GM08714 (cell line): ENCODE measurements around the gene ACKR2.
"Not testable (repeated sequence)": the region's sequence is repeated elsewhere in the genome, so short reads cannot be mapped to it uniquely, and the experiment has no call there.

Experiments
- H3K4me3 ChIP-seq: fragments of 200-500 bp; sonication (Bioruptor generic); 2 replicates; pipeline ENCODE4 v1.5.1; 2014; ENCODE audit warnings: mild to moderate bottlenecking, low read length, inconsistent platforms
- ZNF274 ChIP-seq: IDR thresholded peaks from 2 replicates; pipeline ENCODE4 v1.6.1; 2012; ENCODE audit warnings: mild to moderate bottlenecking, low read depth, low read length

ACKR2 gene

DNA sequence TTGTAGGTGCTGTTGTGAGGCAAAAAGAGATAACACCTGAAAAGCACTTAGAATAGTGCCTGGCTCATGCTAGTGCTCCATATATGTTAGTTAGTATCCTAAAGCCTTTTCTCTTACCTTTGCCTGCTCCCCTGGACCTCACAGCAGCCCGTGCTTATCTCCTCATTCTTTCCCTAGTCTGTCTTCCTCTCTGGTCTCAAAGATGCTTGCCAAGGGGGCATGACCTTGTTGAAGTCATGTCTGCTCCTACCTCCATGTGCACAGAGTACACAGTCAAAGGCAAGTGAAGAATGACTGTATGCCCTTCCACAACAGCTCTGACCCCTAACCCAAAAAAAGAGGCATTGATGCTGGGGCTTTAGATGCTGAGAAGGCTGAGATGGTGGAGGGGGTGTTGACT is 67.2 kb downstream of the ACKR2 start:
- H3K4me3 ChIP-seq = no peak overlapping the region
- no peak for TF ChIP-seq ZNF274

DNA sequence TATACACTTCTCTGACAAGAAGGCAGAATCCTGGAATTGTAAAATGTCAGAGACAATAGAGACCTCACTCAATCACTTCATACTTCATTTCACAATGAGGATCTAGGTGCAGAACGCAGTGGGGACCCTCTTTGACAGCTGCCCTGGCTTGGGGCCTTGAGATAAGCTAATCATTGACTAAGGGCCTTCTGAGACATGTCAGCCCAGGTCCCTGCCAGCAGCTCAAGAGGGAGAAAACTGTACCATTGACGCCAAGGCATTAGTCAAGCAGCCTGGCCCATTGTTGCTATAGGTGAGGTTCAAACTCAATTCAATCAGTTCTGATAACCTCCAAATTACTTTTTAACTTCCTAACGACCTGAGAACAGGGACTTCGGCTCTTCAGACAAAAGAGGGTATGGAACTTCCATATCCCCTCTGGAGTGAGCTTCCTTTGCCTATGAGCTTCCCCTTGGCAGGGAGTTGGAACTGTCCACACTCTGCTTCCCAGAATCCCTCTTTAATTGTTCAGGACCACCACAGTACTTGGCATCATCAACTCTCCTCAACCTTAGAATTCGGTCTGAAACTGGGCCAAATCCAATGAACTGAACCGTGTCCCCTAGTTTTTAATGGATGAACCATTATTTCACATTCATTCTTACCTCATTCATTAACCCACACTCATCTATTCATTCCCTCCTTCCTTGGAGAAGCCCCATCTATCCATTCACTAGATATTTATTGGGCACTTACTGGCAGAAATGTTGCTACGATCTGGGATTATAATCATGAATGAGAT is 67.9 kb downstream of the ACKR2 start:
- no peak for TF ChIP-seq ZNF274

DNA sequence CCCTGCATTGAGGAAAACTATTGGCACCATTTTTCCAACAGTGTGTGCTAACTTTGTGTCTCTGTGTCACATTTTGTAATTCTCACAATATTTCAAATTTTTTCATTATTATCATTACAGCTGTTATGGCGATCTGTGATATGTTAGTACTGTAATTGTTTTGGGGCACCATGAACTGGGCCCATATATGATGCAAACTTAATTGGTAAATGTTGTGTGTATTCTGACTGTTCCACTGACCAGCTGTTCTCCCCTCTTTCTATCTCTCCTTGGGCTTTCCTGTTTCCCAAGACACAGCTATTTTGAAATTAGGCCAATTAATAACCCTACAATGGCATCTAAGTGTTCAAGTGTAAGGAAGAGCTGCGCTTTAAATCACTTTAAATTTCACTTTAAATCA is 68.6 kb downstream of the ACKR2 start:
- TF ChIP-seq ZNF274 = no peak
- no peak overlapping the region for H3K4me3 ChIP-seq

More for the DNA sequence above, 67.9 kb downstream of the ACKR2 start:
- no peak overlapping the region for H3K4me3 ChIP-seq

DNA sequence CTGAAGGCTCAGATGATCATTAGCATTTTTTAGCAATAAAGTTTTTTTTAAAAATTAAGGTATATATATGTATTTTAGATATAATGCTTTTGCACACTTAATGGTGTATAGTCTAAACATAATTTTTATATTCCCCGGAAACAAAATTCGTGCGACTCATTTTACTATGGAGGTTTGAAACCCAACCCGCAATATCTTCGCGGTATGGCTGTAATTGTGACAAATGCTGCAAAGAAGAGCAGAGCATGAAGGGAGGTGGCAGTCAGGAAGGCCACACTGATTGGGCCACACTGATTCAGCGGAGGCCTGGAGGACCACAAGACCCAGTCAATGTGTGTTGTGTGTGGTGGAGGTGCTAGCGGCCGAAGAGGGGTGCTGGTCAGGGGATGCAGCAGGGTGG is 70.9 kb downstream of the ACKR2 start:
- no peak overlapping the region for H3K4me3 ChIP-seq
- TF ChIP-seq ZNF274 = no peak

DNA sequence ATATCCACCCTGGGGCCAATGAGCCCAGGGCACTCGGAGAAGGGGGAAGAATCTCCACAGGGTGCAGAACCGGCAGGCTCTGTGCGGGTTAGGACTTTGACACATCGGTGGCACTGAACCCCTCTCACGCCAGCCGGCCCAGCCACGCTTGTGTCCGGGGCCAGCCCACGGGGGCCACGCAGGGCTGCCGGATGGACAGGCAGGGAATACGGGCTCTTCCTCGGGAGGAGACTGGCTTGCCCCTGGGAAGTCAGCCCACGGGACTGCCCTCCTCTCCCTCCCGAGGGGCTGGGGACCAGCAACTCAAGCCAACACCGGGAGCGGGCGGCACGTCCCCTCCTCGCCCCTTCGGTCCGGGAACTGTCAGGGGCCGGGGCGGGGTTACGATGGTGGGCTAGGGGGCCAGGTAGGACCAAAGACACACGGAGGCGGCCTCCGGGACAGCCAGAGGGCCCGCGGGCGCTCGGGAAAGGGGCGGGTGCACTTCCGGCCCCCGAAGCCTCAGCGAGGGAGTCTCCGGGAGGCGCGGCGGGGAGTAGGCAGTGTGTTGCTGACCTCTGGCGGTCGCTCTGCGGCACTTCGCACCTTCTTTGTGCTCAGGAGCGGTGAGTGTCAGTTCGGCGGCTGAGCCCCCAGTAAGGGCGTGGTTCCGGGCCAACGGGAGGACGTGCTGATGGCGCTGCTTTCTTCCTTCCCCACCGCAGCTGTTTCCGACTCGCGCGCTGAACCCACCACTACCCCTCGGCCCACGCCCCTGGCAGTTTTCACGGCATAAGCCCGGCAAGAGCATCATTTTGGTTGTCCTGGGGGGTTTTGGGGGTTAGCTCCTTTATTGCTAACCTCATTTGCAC is 71.6 kb downstream of the ACKR2 start:
- no peak for TF ChIP-seq ZNF274
- peak overlapping the region; percentile 56; the same call in 1 of the 2 replicates for H3K4me3 ChIP-seq

DNA sequence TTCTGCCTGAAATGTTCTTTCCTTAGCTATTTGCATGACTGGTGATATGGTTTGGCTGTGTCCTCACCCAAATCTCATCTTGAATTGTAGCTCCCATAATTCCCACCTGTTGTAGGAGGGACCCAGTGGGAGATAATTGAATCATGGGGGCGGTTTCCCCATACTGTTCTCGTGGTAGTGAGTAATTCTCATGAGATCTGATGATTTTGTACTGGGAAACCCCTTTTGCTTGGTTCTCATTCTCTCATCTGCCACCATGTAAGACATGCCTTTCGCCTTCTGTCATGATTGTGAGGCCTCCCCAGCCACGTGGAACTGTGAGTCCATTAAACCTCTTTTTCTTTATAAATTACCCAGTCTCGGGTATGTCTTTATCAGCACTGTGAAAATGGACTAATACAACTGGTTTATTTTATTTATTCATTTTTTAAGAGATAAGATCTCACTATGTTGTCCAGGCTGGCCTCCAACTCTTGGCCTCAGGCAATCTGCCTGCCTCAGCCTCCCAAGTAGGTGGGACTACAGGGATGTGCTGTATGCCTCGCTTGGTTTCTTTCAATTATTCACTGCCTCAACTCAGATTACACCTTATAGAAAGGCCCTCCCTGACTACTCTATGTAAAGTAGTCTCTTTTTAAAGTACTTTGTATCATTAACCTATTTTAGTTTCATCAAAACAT is 74.1 kb downstream of the ACKR2 start:
- not testable (repeated sequence) for H3K4me3 ChIP-seq

DNA sequence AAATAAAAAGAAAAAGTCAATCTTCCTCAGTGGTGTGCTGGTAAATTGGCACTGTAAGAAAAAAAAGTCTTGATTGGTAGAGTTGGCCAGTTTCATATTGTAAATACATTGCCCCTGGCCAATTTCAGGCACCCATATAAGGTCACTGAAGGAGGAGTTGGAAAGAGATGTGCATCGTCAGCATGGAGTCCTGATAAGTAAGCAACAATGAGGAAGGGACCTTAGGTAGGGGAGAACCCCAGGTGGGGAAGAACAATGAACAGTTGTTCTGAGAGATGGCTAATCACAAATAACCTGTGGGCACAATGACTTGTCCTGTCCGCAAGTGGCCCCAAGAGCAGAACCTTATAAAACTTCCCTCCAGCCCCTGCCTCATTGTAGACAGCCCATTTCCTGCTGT is 75.1 kb downstream of the ACKR2 start:
- no peak for TF ChIP-seq ZNF274
- no peak overlapping the region for H3K4me3 ChIP-seq

DNA sequence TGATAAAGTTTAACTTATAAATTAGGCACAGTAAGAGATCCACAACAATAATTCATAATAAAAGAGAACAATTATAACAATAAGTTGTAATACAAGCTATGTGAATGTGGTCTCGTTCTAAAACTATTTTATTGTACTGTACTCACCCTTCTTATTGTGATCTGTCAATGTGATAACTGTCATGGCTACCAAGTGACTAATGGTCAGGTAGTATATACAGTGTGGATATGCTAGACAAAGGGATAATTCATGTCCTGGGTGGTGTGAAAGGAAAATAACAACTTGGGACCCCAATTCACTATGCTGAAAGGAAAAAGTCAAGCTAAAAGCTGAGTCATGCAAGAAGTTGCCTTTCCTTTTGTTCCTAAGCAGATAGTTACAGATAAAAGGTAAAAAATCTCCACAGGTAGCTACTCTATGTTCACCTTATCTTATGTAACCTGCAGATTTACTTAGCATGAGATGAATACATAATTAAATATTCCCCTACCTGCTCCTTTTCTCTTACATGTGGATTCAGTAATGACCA is 77.1 kb downstream of the ACKR2 start:
- H3K4me3 ChIP-seq = no peak overlapping the region
- no peak for TF ChIP-seq ZNF274

DNA sequence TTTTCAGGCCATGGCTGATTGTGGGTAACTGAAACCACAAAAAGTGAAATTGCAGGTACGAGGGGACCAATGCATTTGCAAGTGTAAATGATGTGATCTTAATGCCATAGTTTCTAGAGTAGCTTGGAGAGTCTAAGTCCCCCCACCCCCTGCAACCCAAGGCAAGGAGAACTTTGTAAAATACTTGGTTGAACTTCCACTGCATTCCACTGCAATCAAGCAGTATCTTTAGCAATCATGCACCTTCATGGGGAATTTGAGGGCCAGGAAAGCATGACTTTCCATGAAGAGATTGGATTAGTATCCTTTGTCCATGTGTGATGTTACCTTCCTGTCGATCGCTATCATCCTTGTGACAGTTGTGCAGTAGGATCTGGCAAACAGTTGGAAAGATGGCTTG is 77.8 kb downstream of the ACKR2 start:
- TF ChIP-seq ZNF274 = no peak
- H3K4me3 ChIP-seq = no peak overlapping the region

DNA sequence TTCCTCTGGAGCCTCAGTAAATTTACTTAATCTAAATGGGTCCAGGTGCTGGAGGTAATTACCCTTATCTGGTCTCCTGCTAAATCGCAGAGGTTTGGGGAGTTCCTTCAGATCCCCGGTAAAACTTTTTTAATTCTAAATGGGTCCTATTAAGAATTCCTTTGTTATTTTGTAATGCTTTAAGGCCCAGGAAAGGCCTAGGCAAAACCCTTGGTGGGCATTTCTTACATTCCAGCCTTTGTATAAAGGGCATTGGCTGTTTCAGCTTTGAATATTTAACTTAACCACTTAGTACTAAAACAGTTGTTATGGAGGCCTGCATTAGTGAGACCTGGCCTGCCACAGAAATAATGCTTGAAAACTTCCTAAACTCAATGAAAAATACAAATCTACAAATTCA is 81.8 kb downstream of the ACKR2 start:
- no peak for TF ChIP-seq ZNF274
- H3K4me3 ChIP-seq = no peak overlapping the region

DNA sequence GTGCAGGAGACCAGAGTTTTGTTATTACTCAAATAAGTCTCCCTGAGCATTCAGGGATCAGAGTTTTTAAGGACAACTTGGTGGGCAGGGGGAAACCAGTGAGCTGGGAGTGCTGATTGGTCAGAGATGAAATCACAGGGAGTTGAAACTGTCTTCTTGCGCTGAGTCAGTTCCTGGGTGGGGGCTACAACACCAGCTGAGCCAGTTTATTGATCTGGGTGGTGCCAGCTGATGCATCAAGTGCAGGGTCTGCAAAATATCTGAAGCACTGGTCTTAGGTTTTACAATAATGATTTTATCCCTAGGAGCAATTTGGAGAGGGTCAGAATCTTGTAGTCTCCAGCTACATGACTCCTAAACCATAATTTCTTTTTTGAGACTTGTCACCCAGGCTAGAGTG is 82.9 kb downstream of the ACKR2 start:
- no peak overlapping the region for H3K4me3 ChIP-seq
- TF ChIP-seq ZNF274 = no peak

DNA sequence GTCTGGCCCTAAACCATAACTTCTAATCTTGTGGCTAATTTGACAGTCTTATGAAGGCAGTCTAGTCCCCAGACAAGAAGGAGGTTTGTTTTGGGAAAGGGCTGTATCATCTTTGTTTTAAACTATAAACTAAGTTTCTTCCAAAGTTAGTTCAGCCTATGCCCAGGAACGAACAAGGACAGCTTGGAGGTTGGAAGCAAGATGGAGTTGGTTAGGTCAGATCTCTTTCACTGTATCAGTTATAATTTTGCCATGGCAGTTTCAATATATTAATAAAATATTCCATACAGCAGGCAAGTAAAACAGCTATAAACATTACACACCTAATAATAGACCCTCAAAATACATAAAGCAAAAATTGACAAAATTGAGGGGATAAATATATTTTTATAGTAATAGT is 83.6 kb downstream of the ACKR2 start:
- TF ChIP-seq ZNF274 = no peak
- no peak overlapping the region for H3K4me3 ChIP-seq

DNA sequence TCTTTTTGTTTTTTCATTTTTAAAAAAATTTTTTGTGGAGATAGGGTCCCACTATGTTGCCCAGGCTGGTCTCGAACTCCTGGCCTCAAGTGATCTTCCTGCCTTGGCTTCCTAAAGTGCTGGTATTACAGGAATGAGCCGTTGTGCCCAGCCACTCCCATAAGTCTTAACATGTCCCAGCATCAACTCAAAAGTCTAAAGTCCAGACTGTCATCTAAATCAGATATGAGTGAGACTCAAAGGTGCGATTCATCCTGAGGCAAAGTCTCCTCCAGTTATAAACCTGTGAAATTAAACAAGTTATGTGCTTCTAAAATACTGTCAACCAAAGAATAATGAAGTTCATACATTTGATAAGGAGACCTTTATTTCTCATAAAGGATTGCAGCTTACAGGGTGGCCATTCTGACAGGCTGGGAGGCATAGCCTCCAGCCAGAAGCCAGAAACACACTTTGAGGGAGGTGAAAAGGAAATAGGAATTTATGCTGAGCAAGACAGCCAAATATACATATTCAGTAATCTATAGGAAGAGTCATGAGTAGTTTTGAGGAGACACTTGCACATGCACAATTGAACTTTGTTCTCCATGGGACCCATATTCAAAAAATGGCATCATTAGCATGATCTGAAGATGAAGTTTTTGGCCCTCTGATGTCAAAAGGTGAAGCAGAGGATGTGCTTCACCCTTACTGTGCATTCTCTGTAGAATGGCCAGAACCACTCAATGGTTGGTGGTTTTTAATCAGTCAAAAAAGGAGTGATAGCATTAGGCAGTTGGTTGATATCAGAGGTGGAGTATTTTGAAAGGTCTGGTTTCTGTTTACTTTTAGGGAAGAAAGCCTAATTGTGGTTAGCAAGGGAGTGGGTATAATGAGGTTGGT is 85.7 kb downstream of the ACKR2 start:
- no peak for TF ChIP-seq ZNF274
- no peak overlapping the region for H3K4me3 ChIP-seq

DNA sequence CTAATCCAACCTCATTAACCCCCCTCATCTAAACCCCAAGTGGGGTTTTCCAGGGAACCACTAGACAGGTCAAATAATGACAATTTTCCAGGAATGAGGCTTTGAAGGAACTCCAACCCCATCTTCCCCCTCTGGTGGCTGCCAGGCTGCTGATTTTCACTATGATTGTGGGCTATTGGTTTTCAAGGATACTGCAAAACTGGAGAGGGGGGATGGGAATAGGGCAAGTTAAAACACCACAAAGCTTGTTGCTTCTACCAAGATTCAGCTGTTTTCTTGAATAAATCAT is 86.3 kb downstream of the ACKR2 start:
- TF ChIP-seq ZNF274 = no peak
- H3K4me3 ChIP-seq = no peak overlapping the region
